GM19043 (cell line): Measurements from ENCODE around the gene RBMS3.
A peak's percentile ranks its signal among the peaks of the same experiment; 100 is the strongest.
"Not testable (repeated sequence)": the region's sequence is repeated elsewhere in the genome, so short reads cannot be mapped to it uniquely, and the experiment has no call there.

Source experiments
- ATAC-seq: cut with Tn5 transposase; IDR thresholded peaks from one replicate; pipeline ENCODE4 v1.9.1; 2021; ENCODE audit warnings: low read depth; ENCODE audit not compliant: unreplicated experiment

Gene RBMS3

GRCh38 chr3:29280404-29281093 is at the start of gene RBMS3:
RBMS3 (plus strand) TSS chr3:29281071.
- ATAC-seq = peak; percentile 39

DNA sequence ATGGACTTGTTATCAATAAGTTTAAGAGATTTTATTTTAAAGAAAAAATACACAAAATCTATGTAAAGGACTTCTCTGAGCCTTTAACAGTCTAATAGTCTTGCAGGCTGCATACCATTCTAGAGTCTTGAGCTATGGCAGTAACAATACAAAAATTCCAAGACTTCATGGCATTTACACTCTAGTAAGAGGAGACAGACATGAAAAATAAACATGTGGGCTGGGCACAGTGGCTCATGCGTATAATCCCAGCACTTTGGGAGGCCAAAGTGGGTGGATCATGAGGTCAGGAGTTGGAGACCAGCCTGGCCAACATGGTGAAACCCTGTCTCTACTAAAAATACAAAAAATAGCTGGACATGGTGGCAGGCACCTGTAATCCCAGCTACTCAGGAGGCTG is 47.7 kb upstream of the RBMS3 start:
- not testable (repeated sequence) for ATAC-seq

- no peak for ATAC-seq
These were observed 44.6 kb upstream of the RBMS3 start for GRCh38 chr3:29236146-29236840.

DNA sequence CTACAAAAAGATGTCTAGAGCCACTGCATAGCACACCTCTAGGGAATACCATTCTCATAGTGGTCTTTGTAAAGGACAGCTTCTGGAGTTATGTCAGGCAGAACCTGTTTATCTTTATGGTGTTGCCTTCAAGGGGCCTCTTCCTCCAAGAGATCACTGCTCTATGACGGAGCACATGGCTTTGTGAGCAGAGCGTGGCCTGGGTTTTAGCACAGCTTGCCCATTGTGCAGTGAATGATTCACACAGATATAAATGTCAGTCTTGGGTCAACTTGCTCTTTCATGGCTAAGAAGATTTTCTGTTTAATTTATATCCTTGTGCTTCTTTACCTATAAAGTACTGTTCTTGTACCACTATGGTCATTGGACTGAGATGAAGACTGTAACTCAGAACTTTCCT is 41.5 kb upstream of the RBMS3 start:
- ATAC-seq = no peak

DNA sequence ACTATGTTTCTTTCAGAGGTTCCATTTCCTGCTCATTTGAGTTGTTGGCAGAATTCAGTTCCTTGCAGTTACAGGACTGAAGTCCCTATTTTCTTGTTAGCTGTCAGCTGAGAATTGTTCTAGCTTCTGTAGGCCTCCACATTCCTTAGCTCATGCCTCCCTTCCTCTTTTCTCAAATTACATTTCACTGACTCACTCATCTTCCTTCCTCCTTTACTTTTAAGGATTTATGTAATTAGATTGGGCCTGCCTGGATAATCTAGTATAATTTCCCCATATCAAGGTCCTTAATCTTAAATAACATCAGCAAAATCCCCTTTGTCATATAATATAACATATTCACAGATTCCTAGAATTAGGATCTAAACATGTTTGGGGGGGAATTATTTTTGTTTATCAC is 40.6 kb upstream of the RBMS3 start:
- ATAC-seq = no peak

DNA sequence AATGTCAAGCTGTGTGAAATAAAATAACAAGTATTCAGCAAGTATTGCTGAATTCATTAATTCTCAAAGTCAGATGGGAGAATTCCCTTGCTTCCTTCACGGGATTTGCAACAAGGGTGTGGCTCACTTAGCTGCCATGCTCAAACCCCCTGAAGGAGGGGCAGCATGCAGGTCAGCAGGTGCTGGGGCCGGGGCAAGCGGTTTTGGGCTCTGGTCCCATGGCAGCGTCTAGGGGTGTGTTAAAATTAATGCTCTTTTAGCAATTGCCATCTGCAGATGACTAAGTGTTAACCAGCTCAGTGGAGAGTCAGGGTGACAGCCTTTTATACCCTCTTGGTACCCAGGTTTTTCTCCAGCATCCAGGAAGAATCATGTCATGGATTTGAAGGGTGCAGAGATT is 40.0 kb upstream of the RBMS3 start:
- ATAC-seq = no peak

- ATAC-seq = no peak
These were observed 39.0 kb upstream of the RBMS3 start for GRCh38 chr3:29241855-29242254.

- no peak for ATAC-seq
These were observed 38.6 kb upstream of the RBMS3 start for GRCh38 chr3:29242296-29242695.

- ATAC-seq = no peak
These were observed 35.4 kb upstream of the RBMS3 start for GRCh38 chr3:29245441-29245840.

GRCh38 chr3:29247088-29247745 is 33.7 kb upstream of the RBMS3 start:
- no peak for ATAC-seq

GRCh38 chr3:29249829-29250345 is 31.0 kb upstream of the RBMS3 start:
- ATAC-seq = no peak

DNA sequence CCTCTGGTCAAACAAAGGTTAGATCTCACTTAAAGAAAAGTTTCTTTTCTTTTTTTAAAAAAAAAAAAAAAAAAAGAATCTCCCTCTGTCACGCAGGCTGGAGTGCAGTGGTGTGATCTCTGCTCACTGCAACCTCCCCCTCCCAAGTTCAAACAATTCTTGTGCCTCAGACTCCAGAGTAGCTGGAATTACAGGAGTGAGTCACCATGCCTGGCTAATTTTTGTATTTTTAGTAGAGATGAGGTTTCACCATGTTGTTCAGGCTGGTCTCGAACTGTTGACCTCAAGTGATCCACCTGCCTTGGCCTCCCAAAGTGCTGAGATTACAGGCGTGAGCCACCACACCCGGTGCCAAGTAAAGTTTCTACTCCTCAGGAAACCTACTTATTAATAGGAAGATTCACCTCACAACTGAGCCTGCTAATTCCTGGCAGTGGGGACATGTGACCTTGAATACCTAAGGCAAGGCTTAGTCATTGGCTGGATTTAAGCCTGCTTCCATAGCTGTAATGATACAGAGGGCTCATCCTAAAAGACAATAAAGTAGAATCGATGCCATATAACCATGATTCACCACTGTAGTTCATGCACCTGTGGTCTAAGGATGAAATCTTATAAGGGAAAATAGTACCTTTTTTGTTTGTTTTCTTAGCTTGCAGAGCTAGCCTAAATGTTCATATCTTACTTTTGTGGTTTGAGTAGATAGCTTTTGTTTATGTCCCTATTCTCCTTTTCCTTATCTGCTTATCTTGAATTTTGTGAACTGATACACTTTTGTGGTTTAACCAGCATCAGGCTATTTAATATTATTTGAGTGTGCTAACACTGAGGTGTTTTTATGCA is 24.8 kb upstream of the RBMS3 start:
- ATAC-seq = no peak

GRCh38 chr3:29258161-29258560 is 22.7 kb upstream of the RBMS3 start:
- ATAC-seq = no peak

GRCh38 chr3:29261119-29261518 is 19.8 kb upstream of the RBMS3 start:
- no peak for ATAC-seq

DNA sequence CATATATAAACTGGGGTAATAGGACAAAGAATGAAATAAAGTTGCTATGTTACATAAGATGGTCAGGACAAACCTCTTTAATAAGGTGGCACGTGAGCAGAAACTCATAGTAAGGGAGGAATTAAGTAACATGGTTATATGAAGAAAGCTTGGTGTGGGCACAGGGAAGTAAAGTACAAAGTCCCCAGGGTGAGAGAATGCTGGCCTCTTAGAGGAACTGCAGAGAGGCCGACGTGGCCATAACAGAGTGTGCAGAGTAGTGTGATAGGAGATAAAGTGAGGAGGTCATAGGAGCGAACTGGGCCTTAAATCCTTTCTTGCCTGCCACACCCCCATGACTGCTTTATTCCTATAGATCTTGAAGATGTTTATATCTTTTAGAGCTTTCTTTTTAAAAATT is 17.4 kb upstream of the RBMS3 start:
- ATAC-seq = no peak

GRCh38 chr3:29265509-29266072 is 15.3 kb upstream of the RBMS3 start:
- no peak for ATAC-seq

- no peak for ATAC-seq
These were observed 13.6 kb upstream of the RBMS3 start for GRCh38 chr3:29267226-29267625.

DNA sequence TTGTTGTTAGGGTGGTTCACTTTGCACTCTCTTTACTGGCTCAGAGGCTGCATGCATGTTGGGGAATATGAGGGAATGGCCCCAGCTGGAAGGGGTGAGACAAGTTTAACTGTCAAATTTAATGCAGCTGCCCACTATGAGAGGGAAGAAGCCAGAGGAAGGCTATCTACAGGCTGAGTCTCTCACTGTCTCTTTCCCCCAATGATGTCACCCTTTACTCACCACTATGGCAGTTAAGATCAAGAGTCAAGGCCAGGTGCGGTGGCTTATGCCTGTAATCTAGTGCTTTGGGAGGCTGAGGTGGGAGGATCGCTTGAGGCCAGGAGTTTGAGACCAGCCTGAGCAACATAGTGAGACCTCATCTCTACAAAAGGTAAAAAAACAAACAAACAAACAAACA is 12.2 kb upstream of the RBMS3 start:
- ATAC-seq = no peak

- ATAC-seq = no peak
These were observed 10.1 kb upstream of the RBMS3 start for GRCh38 chr3:29270752-29271151.

DNA sequence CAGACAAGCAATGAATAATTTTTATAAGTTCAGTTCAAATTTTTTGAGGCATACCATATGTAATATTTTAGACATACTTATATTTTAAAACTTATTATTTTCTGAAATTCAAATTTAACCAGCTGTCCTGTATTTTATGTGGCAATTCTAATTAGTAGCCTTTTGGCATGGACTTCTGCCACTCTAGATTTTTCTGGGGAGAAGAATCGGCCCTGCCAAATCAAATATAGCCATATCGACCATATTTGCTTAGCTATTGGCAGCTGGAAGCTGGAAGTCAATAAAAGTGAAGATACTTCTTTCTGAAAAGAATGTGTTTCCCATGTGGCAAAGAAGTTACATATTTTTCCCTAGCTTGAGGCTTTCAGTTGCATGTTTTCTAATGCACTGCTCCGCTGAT is 9.4 kb upstream of the RBMS3 start:
- ATAC-seq = no peak
